Ishikawa (cell line): ENCODE measurements around the gene KHDRBS2.

Experiments used
- CEBPB ChIP-seq: IDR thresholded peaks from 2 replicates; pipeline ENCODE4 v1.6.1; 2012
- EGR1 ChIP-seq: IDR thresholded peaks from 2 replicates; pipeline ENCODE4 v1.6.1; 2012
- EP300 ChIP-seq: IDR thresholded peaks from 2 replicates; pipeline ENCODE4 v1.6.1; 2012; ENCODE audit warnings: borderline replicate concordance
- FOXM1 ChIP-seq: IDR thresholded peaks from 2 replicates; pipeline ENCODE4 v1.6.1; 2012; ENCODE audit warnings: low read depth, borderline replicate concordance
- NFIC ChIP-seq: IDR thresholded peaks from 2 replicates; pipeline ENCODE4 v1.6.1; 2012
- TCF12 ChIP-seq: IDR thresholded peaks from 2 replicates; pipeline ENCODE4 v1.6.1; 2012; ENCODE audit warnings: low read depth
- YY1 ChIP-seq: IDR thresholded peaks from 2 replicates; pipeline ENCODE4 v1.6.1; 2012; ENCODE audit warnings: low read depth
- ZBTB7A ChIP-seq: IDR thresholded peaks from 2 replicates; pipeline ENCODE4 v1.6.1; 2012; ENCODE audit warnings: low read depth
- TF ChIP-seq, protein P1 (sequence below): IDR thresholded peaks from 2 replicates; pipeline ENCODE4 v1.6.1; 2012; ENCODE audit warnings: low read depth, mild to moderate bottlenecking
- TF ChIP-seq, protein P2 (sequence below): IDR thresholded peaks from 2 replicates; pipeline ENCODE4 v1.6.1; 2012

DNA sequence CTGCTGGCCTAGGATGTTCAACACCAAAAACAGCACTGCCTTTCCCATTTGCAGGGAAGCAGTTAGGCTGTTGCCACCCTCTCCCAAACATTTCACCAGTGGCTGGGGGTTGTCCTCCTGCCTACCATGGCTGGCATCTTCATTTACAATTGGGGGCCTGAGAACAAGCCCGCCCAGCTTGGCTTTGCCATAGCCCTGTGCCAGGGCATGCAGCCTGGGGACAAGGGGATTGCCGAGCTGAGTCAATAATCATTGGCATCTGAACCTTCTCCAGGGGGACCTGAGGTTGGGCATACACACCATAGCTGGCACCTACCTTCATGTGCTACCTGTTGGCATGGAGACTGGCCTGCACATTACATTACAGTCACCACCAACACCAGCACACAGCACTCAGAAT, 345.1 kb downstream of the KHDRBS2 start:
- TF ChIP-seq, protein P1, sequence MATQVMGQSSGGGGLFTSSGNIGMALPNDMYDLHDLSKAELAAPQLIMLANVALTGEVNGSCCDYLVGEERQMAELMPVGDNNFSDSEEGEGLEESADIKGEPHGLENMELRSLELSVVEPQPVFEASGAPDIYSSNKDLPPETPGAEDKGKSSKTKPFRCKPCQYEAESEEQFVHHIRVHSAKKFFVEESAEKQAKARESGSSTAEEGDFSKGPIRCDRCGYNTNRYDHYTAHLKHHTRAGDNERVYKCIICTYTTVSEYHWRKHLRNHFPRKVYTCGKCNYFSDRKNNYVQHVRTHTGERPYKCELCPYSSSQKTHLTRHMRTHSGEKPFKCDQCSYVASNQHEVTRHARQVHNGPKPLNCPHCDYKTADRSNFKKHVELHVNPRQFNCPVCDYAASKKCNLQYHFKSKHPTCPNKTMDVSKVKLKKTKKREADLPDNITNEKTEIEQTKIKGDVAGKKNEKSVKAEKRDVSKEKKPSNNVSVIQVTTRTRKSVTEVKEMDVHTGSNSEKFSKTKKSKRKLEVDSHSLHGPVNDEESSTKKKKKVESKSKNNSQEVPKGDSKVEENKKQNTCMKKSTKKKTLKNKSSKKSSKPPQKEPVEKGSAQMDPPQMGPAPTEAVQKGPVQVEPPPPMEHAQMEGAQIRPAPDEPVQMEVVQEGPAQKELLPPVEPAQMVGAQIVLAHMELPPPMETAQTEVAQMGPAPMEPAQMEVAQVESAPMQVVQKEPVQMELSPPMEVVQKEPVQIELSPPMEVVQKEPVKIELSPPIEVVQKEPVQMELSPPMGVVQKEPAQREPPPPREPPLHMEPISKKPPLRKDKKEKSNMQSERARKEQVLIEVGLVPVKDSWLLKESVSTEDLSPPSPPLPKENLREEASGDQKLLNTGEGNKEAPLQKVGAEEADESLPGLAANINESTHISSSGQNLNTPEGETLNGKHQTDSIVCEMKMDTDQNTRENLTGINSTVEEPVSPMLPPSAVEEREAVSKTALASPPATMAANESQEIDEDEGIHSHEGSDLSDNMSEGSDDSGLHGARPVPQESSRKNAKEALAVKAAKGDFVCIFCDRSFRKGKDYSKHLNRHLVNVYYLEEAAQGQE = no peak
- no peak for TF ChIP-seq TCF12
- TF ChIP-seq EP300 = no peak
- TF ChIP-seq NFIC = no peak
- TF ChIP-seq CEBPB = no peak
- TF ChIP-seq YY1 = no peak
- TF ChIP-seq, protein P2, sequence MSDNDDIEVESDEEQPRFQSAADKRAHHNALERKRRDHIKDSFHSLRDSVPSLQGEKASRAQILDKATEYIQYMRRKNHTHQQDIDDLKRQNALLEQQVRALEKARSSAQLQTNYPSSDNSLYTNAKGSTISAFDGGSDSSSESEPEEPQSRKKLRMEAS = no peak
- TF ChIP-seq EGR1 = no peak
- no peak for TF ChIP-seq FOXM1
- TF ChIP-seq ZBTB7A = no peak
